ENCODE measurements around the gene OTUB2.

OTUB2 gene

GRCh38 chr14:93984070-93984469, 42.1 kb upstream of the OTUB2 start:
- ATAC-seq (ENCODE audit: low read depth) (no peak), DNase-seq (ENCODE audit: low spot score) (no peak)
- Histone ChIP-seq H3K9me3 (ENCODE audit: severe bottlenecking) (no peaks in the 10 kb centered on the region), H3K27ac (ENCODE audit: poor library complexity, severe bottlenecking) (no peak overlapping the region), H3K4me3 (ENCODE audit: severe bottlenecking) (no peak overlapping the region), H3K27me3 (ENCODE audit: insufficient read depth, poor library complexity, severe bottlenecking) (no peaks in the 10 kb centered on the region), H3K36me3 (ENCODE audit: low read depth) (no peaks in the 10 kb centered on the region), H3K4me1 (ENCODE audit: insufficient read depth, poor library complexity, severe bottlenecking) (peaks cover 4% of the 10 kb centered on the region)
- TF ChIP-seq CTCF (IDR thresholded peaks at IDR 0.05; ENCODE audit: poor library complexity, severe bottlenecking) = no peak

GRCh38 chr14:93984987-93985410, 41.1 kb upstream of the OTUB2 start:
- no peak for DNase-seq (ENCODE audit: low spot score)
- H3K27me3 ChIP-seq (ENCODE audit: insufficient read depth, poor library complexity, severe bottlenecking) = no peaks in the 10 kb centered on the region
- H3K4me3 ChIP-seq (ENCODE audit: severe bottlenecking) = no peak overlapping the region
- TF ChIP-seq CTCF (IDR thresholded peaks at IDR 0.05; ENCODE audit: poor library complexity, severe bottlenecking) = peak; percentile 43
- peaks cover 4% of the 10 kb centered on the region for H3K4me1 ChIP-seq (ENCODE audit: insufficient read depth, poor library complexity, severe bottlenecking)
- no peaks in the 10 kb centered on the region for H3K9me3 ChIP-seq (ENCODE audit: severe bottlenecking)
- H3K27ac ChIP-seq (ENCODE audit: poor library complexity, severe bottlenecking) = no peak overlapping the region
- ATAC-seq (ENCODE audit: low read depth) = peak; percentile 37; the same call in 2 of the 3 replicates
- H3K36me3 ChIP-seq (ENCODE audit: low read depth) = no peaks in the 10 kb centered on the region

- TF ChIP-seq CTCF (IDR thresholded peaks at IDR 0.05; ENCODE audit: poor library complexity, severe bottlenecking) = no peak
- no peaks in the 10 kb centered on the region for H3K36me3 ChIP-seq (ENCODE audit: low read depth)
- H3K4me1 ChIP-seq (ENCODE audit: insufficient read depth, poor library complexity, severe bottlenecking) = peaks cover 4% of the 10 kb centered on the region
- H3K27me3 ChIP-seq (ENCODE audit: insufficient read depth, poor library complexity, severe bottlenecking) = no peaks in the 10 kb centered on the region
- no peak overlapping the region for H3K4me3 ChIP-seq (ENCODE audit: severe bottlenecking)
- no peak for DNase-seq (ENCODE audit: low spot score)
- ATAC-seq (ENCODE audit: low read depth) = peak; percentile 15; the same call in 1 of the 3 replicates
- no peak overlapping the region for H3K27ac ChIP-seq (ENCODE audit: poor library complexity, severe bottlenecking)
- no peaks in the 10 kb centered on the region for H3K9me3 ChIP-seq (ENCODE audit: severe bottlenecking)
Measured at GRCh38 chr14:93986955-93987354, 39.2 kb upstream of the OTUB2 start.

- Histone ChIP-seq H3K4me1 (ENCODE audit: insufficient read depth, poor library complexity, severe bottlenecking) (peaks cover 4% of the 10 kb centered on the region), H3K36me3 (ENCODE audit: low read depth) (no peaks in the 10 kb centered on the region), H3K4me3 (ENCODE audit: severe bottlenecking) (no peak overlapping the region), H3K27me3 (ENCODE audit: insufficient read depth, poor library complexity, severe bottlenecking) (no peaks in the 10 kb centered on the region), H3K9me3 (ENCODE audit: severe bottlenecking) (no peaks in the 10 kb centered on the region), H3K27ac (ENCODE audit: poor library complexity, severe bottlenecking) (no peak overlapping the region)
- DNase-seq (ENCODE audit: low spot score) (peak; percentile 38), ATAC-seq (ENCODE audit: low read depth) (peak; percentile 26; the same call in 2 of the 3 replicates)
- TF ChIP-seq CTCF (IDR thresholded peaks at IDR 0.05; ENCODE audit: poor library complexity, severe bottlenecking) = no peak
Measured at GRCh38 chr14:93987376-93987775, 38.8 kb upstream of the OTUB2 start.

GRCh38 chr14:93987815-93988476, 38.2 kb upstream of the OTUB2 start:
- no peaks in the 10 kb centered on the region for H3K9me3 ChIP-seq (ENCODE audit: severe bottlenecking)
- no peak for TF ChIP-seq CTCF (IDR thresholded peaks at IDR 0.05; ENCODE audit: poor library complexity, severe bottlenecking)
- ATAC-seq (ENCODE audit: low read depth) (no peak), DNase-seq (ENCODE audit: low spot score) (peak; percentile 49)
- H3K27ac ChIP-seq (ENCODE audit: poor library complexity, severe bottlenecking) = no peak overlapping the region
- peaks cover 4% of the 10 kb centered on the region for H3K4me1 ChIP-seq (ENCODE audit: insufficient read depth, poor library complexity, severe bottlenecking)
- no peak overlapping the region for H3K4me3 ChIP-seq (ENCODE audit: severe bottlenecking)
- H3K27me3 ChIP-seq (ENCODE audit: insufficient read depth, poor library complexity, severe bottlenecking) = no peaks in the 10 kb centered on the region
- H3K36me3 ChIP-seq (ENCODE audit: low read depth) = no peaks in the 10 kb centered on the region

All from RWPE2 (cell line).